GM12892 (cell line): ENCODE data around the gene LMLN.
A peak's percentile ranks its signal among the peaks of the same experiment; 100 is the strongest.
"Not testable (repeated sequence)": the region's sequence is repeated elsewhere in the genome, so short reads cannot be mapped to it uniquely, and the experiment has no call there.

Experiments used
- DNase-seq: peaks from one replicate; pipeline ENCODE4 v3.0.0; 2011; ENCODE audit not compliant: insufficient read length
- FAIRE-seq: peaks from 2 replicates; lab custom pipeline; 2011; peaks lifted over from hg19 to GRCh38; lab: Jason Lieb, UNC
- POLR2A ChIP-seq: IDR thresholded peaks from 2 replicates; pipeline ENCODE4 v1.6.1; 2011; ENCODE audit warnings: low read depth, low read length, control low read depth
- POLR2AphosphoS5 ChIP-seq: IDR thresholded peaks from 2 replicates; pipeline ENCODE4 v1.6.1; 2011; ENCODE audit warnings: low read depth, low read length, control low read depth
- TAF1 ChIP-seq: IDR thresholded peaks from 2 replicates; pipeline ENCODE4 v1.6.1; 2011; ENCODE audit warnings: low read depth, mild to moderate bottlenecking, control low read depth, low read length, borderline replicate concordance

Gene LMLN

GRCh38 chr3:197959500-197959890 lies 522 bp upstream of the LMLN start:
- TF ChIP-seq POLR2A (no peak), POLR2AphosphoS5 (no peak; the same call in 1 of the 2 replicates), TAF1 (no peak)
- FAIRE-seq (no peak), DNase-seq (no peak)

GRCh38 chr3:197960694-197961581 lies 921 bp downstream of the LMLN start:
- TF ChIP-seq TAF1 (no peak), POLR2AphosphoS5 (no peak), POLR2A (no peak)
- FAIRE-seq (peak; percentile 81), DNase-seq (no peak)

- DNase-seq = no peak
- FAIRE-seq = no peak
- TF ChIP-seq POLR2AphosphoS5 (no peak), TAF1 (no peak), POLR2A (no peak)
Observed at GRCh38 chr3:197961582-197961945, 1.5 kb downstream of the LMLN start.

GRCh38 chr3:197963019-197963637 lies 3.1 kb downstream of the LMLN start:
- DNase-seq (no peak), FAIRE-seq (no peak)
- TF ChIP-seq POLR2A (no peak), POLR2AphosphoS5 (no peak), TAF1 (no peak)

GRCh38 chr3:197967337-197967989 lies 7.4 kb downstream of the LMLN start:
- FAIRE-seq, DNase-seq: not testable (repeated sequence)

- no peak for DNase-seq
- TF ChIP-seq POLR2A (no peak), POLR2AphosphoS5 (no peak)
- no peak for FAIRE-seq
Observed at GRCh38 chr3:197970588-197970987, 10.6 kb downstream of the LMLN start.

GRCh38 chr3:197974016-197974415 lies 14.0 kb downstream of the LMLN start:
- TF ChIP-seq POLR2A (no peak), POLR2AphosphoS5 (no peak), TAF1 (no peak)
- DNase-seq (no peak), FAIRE-seq (no peak)

- DNase-seq = no peak
- no peak for TF ChIP-seq TAF1
- no peak for FAIRE-seq
Observed at GRCh38 chr3:197975311-197975710, 15.3 kb downstream of the LMLN start.

- DNase-seq (no peak), FAIRE-seq (no peak)
- no peak for TF ChIP-seq POLR2AphosphoS5
- no peak for TF ChIP-seq TAF1
- no peak for TF ChIP-seq POLR2A
Observed at GRCh38 chr3:197983076-197983475, 23.1 kb downstream of the LMLN start.

GRCh38 chr3:197989651-197990050 lies 29.6 kb downstream of the LMLN start:
- FAIRE-seq = no peak
- DNase-seq = no peak
- no peak for TF ChIP-seq TAF1
- TF ChIP-seq POLR2AphosphoS5 = no peak
- no peak for TF ChIP-seq POLR2A

GRCh38 chr3:197994736-197995135 lies 34.7 kb downstream of the LMLN start:
- TF ChIP-seq POLR2AphosphoS5 (no peak), TAF1 (no peak), POLR2A (no peak)
- DNase-seq = no peak
- no peak for FAIRE-seq

GRCh38 chr3:197996855-197997254 lies 36.8 kb downstream of the LMLN start:
- FAIRE-seq (no peak), DNase-seq (no peak)
- TF ChIP-seq POLR2AphosphoS5 = no peak

GRCh38 chr3:197997936-197998335 lies 37.9 kb downstream of the LMLN start:
- DNase-seq (no peak), FAIRE-seq (no peak)
- TF ChIP-seq POLR2AphosphoS5 (no peak), TAF1 (no peak), POLR2A (no peak)
